GM20000 (cell line): ENCODE results near the gene AJUBA.

ENCODE experiments used
- DNase-seq: peaks from one replicate; pipeline ENCODE4 v3.0.0; 2012; ENCODE audit warnings: low spot score
- CTCF ChIP-seq: IDR thresholded peaks from 2 replicates; pipeline ENCODE4 v1.5.1; 2012; ENCODE audit warnings: mild to moderate bottlenecking, control low read depth; ENCODE audit errors: extremely low read depth, missing control alignments

Gene AJUBA

GRCh38 chr14:22996768-22997654 lies 14.7 kb upstream of the AJUBA start:
- no peak for TF ChIP-seq CTCF

GRCh38 chr14:22995889-22996625 lies 13.7 kb upstream of the AJUBA start:
- no peak for TF ChIP-seq CTCF
- no peak for DNase-seq

More at GRCh38 chr14:22996768-22997654, 14.7 kb upstream of the AJUBA start:
- no peak for DNase-seq

GRCh38 chr14:22994762-22995275 lies 12.5 kb upstream of the AJUBA start:
- peak; percentile 57 for TF ChIP-seq CTCF
- peak; percentile 65 for DNase-seq

- DNase-seq: no peak
- no peak for TF ChIP-seq CTCF
Observed at GRCh38 chr14:22993517-22993916, 11.2 kb upstream of the AJUBA start.

- TF ChIP-seq CTCF: no peak
- DNase-seq: no peak
Observed at GRCh38 chr14:22991852-22992251, 9.5 kb upstream of the AJUBA start.

- TF ChIP-seq CTCF: no peak
- no peak for DNase-seq
Observed at GRCh38 chr14:22987291-22987690, 4.9 kb upstream of the AJUBA start.
